ENCODE measurements around the gene GRID1.

DNA sequence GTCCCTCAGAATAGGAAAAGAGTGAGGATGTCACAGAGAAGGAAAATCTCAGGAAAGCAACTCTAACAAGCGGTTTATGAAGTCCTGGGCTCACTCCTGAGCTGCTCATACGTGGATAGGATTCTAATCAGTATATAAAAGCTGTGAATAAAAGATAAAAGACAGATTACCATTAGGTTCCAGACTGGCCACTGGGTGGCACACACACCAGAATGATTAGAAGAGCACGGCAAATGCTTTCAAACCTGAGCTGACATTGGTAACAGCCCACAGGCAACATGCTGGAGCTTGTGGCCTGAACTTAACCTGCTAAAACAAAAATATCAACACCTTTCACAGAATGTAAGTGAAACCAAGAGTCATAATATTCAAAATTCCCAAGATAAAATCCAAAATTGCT lies 370.8 kb downstream of the GRID1 start:
- TF ChIP-seq POLR2A (IDR thresholded peaks at IDR 0.05; ENCODE audit: low read length) = no peak
- TF ChIP-seq GATA1 (IDR thresholded peaks at IDR 0.05; ENCODE audit: low read depth, low read length) = no peak

All from erythroblast (primary cell).